SU-DHL-6 (cell line): Measurements from ENCODE around the gene CELSR2.

Experiments used
- H2AFZ ChIP-seq: fragments of 200-600 bp; sonication (generic); 2 replicates; pipeline ENCODE4 v1.6.1; 2014; ENCODE audit warnings: low read depth, mild to moderate bottlenecking, moderate library complexity, mixed read lengths, antibody characterized with exemption, low read length; ENCODE audit not compliant: severe bottlenecking
- H3F3A ChIP-seq: fragments of 200-600 bp; shearing (Covaris generic); 2 replicates; pipeline ENCODE4 v1.6.0; 2016; ENCODE audit warnings: antibody characterized with exemption, mild to moderate bottlenecking; ENCODE audit not compliant: insufficient read depth
- H3K27ac ChIP-seq: fragments of 200-600 bp; sonication (generic); 2 replicates; pipeline ENCODE4 v1.5.1; 2016; ENCODE audit warnings: low read depth, mild to moderate bottlenecking, low read length, moderate library complexity, mixed read lengths
- H3K27me3 ChIP-seq: fragments of 200-600 bp; sonication (generic), shearing (Covaris generic); 2 replicates; pipeline ENCODE4 v1.6.0; 2014; ENCODE audit warnings: mild to moderate bottlenecking, low read length
- H3K36me3 ChIP-seq: fragments of 200-600 bp; sonication (generic); 2 replicates; pipeline ENCODE4 v1.6.1; 2014; ENCODE audit warnings: mild to moderate bottlenecking, low read length, mixed read lengths
- H3K4me2 ChIP-seq: fragments of 300-600, 200-600 bp; shearing (Covaris generic), sonication (generic); 2 replicates; pipeline ENCODE4 v1.6.0; 2014; ENCODE audit warnings: low read length, low read depth, mild to moderate bottlenecking; ENCODE audit not compliant: poor library complexity, severe bottlenecking
- H3K4me3 ChIP-seq: fragments of 200-600 bp; sonication (generic); 2 replicates; pipeline ENCODE4 v1.5.1; 2014; ENCODE audit warnings: antibody characterized with exemption, low read length, mild to moderate bottlenecking, mixed read lengths; ENCODE audit not compliant: insufficient read depth, poor library complexity, severe bottlenecking
- H3K79me2 ChIP-seq: fragments of 200-600 bp; sonication (generic); 2 replicates; pipeline ENCODE4 v1.6.1; 2014; ENCODE audit warnings: mild to moderate bottlenecking, low read length, moderate library complexity; ENCODE audit not compliant: insufficient read depth
- H3K9ac ChIP-seq: fragments of 200-600 bp; sonication (generic); 2 replicates; pipeline ENCODE4 v1.7.0; 2014; ENCODE audit warnings: mild to moderate bottlenecking, low read length
- H3K9me2 ChIP-seq: fragments of 200-600 bp; sonication (generic); replicated peaks from 2 replicates; pipeline ENCODE4 v1.6.1; 2014; ENCODE audit warnings: low read length; ENCODE audit not compliant: insufficient read depth
- H3K9me3 ChIP-seq: fragments of 200-600 bp; sonication (generic); 2 replicates; pipeline ENCODE4 v1.6.1; 2014; ENCODE audit warnings: low read length, mixed read lengths; ENCODE audit not compliant: insufficient read depth
- H4K20me1 ChIP-seq: fragments of 200-600 bp; sonication (generic); 2 replicates; pipeline ENCODE4 v1.6.1; 2014; ENCODE audit warnings: low read depth, mild to moderate bottlenecking, antibody characterized with exemption, low read length, moderate library complexity, mixed read lengths
- EZH2phosphoT487 ChIP-seq: fragments of 200-600 bp; sonication (generic), shearing (Covaris generic); conservative IDR thresholded peaks from 2 replicates; pipeline ENCODE4 v1.6.1; 2018; ENCODE audit warnings: mild to moderate bottlenecking, antibody characterized with exemption, low read length, moderate library complexity, mixed read lengths
- TF ChIP-seq, protein P1 (sequence below): fragments of 200-600 bp; sonication (generic); IDR thresholded peaks from one replicate; pipeline ENCODE4 v1.5.1; 2017; ENCODE audit warnings: antibody characterized with exemption, mild to moderate bottlenecking, low read length, moderate library complexity; ENCODE audit not compliant: insufficient read depth, poor library complexity, severe bottlenecking

Gene CELSR2

DNA sequence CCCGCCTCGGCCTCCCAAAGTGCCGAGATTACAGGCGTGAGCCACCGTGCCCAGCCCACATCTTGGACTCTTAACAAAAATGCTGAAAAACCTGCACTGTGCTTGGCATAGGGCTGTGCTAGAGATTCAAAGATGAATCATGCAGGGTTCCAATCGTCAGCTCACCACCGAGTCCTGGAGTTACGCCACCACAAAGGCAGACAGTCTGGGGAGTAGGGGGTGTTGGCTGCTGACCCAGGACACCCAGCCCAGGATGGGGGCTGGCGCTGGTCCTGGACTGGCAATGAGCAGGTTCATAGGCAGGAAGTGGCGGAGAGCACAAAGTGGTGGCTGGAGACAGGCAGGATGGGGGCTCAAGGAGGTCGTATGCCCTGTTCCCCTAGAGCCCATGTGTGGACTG lies 17.6 kb downstream of the CELSR2 start:
- Histone ChIP-seq H3K27ac (no peak overlapping the region), H3K27me3 (no peaks in the 10 kb centered on the region), H3K4me2 (no peak overlapping the region), H3K9me3 (no peaks in the 10 kb centered on the region), H3K9me2 (no peaks in the 10 kb centered on the region), H3F3A (no peaks in the 10 kb centered on the region), H4K20me1 (no peaks in the 10 kb centered on the region), H3K36me3 (no peaks in the 10 kb centered on the region), H2AFZ (no peak overlapping the region), H3K79me2 (no peaks in the 10 kb centered on the region), H3K4me3 (no peak overlapping the region), H3K9ac (no peak overlapping the region)
- TF ChIP-seq EZH2phosphoT487: no peak
- TF ChIP-seq, protein P1, sequence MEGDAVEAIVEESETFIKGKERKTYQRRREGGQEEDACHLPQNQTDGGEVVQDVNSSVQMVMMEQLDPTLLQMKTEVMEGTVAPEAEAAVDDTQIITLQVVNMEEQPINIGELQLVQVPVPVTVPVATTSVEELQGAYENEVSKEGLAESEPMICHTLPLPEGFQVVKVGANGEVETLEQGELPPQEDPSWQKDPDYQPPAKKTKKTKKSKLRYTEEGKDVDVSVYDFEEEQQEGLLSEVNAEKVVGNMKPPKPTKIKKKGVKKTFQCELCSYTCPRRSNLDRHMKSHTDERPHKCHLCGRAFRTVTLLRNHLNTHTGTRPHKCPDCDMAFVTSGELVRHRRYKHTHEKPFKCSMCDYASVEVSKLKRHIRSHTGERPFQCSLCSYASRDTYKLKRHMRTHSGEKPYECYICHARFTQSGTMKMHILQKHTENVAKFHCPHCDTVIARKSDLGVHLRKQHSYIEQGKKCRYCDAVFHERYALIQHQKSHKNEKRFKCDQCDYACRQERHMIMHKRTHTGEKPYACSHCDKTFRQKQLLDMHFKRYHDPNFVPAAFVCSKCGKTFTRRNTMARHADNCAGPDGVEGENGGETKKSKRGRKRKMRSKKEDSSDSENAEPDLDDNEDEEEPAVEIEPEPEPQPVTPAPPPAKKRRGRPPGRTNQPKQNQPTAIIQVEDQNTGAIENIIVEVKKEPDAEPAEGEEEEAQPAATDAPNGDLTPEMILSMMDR: no peak

DNA sequence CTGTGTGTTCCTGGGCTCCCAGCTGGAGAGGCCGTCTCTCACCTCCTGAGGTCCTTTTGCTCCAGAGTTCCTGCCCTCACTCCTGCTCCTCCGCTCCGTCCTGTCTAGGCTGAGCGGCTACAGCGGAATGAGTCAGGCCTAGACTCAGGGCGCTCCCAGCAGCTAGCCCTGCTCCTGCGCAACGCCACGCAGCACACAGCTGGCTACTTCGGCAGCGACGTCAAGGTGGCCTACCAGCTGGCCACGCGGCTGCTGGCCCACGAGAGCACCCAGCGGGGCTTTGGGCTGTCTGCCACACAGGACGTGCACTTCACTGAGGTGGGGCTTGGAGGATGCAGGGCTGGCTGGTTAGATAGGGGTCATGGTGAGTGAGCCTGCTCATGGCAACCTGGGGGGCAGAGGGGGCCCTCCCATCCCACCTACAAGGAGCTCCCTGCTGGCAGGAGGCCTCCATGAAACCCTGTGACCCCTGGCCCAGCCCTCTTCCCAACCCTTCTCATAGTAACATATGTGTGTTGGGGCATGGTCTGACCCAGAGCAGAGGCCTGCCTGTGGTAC lies 18.5 kb downstream of the CELSR2 start:
- no peaks in the 10 kb centered on the region for H3F3A ChIP-seq
- H3K27ac ChIP-seq: no peak overlapping the region
- no peak overlapping the region for H3K9ac ChIP-seq
- no peak overlapping the region for H3K4me3 ChIP-seq
- H3K79me2 ChIP-seq: no peaks in the 10 kb centered on the region
- no peaks in the 10 kb centered on the region for H3K27me3 ChIP-seq
- H2AFZ ChIP-seq: no peak overlapping the region
- no peak for TF ChIP-seq EZH2phosphoT487
- TF ChIP-seq, protein P1: no peak
- no peak overlapping the region for H3K4me2 ChIP-seq
- no peaks in the 10 kb centered on the region for H3K36me3 ChIP-seq
- no peaks in the 10 kb centered on the region for H3K9me2 ChIP-seq
- no peaks in the 10 kb centered on the region for H3K9me3 ChIP-seq
- H4K20me1 ChIP-seq: no peaks in the 10 kb centered on the region

DNA sequence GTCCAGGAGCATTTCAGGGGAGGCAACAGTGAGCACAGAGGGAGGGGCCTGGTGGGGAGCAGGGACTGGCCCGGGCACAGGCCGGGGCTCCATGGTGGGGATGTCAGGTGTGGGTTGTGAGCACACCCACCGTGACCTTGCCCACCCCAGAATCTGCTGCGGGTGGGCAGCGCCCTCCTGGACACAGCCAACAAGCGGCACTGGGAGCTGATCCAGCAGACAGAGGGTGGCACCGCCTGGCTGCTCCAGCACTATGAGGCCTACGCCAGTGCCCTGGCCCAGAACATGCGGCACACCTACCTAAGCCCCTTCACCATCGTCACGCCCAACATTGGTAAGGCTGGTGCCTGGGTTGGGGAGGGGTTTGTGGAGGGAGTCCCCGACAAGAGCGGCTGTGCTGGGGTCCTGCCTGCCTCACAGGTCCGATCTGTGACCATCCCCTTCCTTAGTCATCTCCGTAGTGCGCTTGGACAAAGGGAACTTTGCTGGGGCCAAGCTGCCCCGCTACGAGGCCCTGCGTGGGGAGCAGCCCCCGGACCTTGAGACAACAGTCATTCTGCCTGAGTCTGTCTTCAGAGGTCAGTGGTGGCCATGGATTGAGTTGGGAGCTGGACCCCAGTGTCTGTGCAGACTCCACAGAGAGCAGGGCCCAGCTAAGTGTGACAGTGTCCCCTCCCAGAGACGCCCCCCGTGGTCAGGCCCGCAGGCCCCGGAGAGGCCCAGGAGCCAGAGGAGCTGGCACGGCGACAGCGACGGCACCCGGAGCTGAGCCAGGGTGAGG lies 19.3 kb downstream of the CELSR2 start:
- no peak overlapping the region for H2AFZ ChIP-seq
- no peak overlapping the region for H3K9ac ChIP-seq
- no peak overlapping the region for H3K4me2 ChIP-seq
- no peak overlapping the region for H3K27ac ChIP-seq
- H3K27me3 ChIP-seq: no peaks in the 10 kb centered on the region
- no peaks in the 10 kb centered on the region for H3F3A ChIP-seq
- H4K20me1 ChIP-seq: no peaks in the 10 kb centered on the region
- H3K79me2 ChIP-seq: no peaks in the 10 kb centered on the region
- H3K9me2 ChIP-seq: no peaks in the 10 kb centered on the region
- H3K4me3 ChIP-seq: no peak overlapping the region
- no peaks in the 10 kb centered on the region for H3K36me3 ChIP-seq
- H3K9me3 ChIP-seq: no peaks in the 10 kb centered on the region
- TF ChIP-seq EZH2phosphoT487: no peak
- TF ChIP-seq, protein P1: no peak
